ENCODE measurements around the gene TWSG1. TPM values are rescaled to one million over a fixed set of nuclear protein-coding genes. Genes with fewer than 3 reads are reported as not detected.

TWSG1 gene
- total RNA-seq, 1 experiment from 2014 or later: 19.3 TPM

DNA sequence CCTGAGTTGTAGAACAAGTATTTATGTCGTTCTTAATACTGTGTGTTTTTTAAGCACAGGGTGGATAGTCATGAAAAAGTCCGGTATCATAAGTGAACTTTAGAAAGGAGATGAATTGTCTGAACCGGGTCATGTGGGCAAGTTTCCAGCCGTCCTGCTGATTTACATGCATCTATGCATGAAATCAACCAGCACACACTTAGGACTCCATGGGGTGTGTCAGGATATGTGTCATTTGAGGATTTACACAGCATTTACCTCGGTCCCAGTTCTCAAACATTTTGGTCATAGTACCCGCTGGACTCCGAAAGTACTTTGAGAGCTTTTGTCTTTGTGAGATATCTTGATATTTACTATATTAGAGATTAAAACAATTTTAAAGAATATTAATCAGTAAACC is 47.5 kb upstream of the TWSG1 start (continued):
- TF ChIP-seq, protein P1, sequence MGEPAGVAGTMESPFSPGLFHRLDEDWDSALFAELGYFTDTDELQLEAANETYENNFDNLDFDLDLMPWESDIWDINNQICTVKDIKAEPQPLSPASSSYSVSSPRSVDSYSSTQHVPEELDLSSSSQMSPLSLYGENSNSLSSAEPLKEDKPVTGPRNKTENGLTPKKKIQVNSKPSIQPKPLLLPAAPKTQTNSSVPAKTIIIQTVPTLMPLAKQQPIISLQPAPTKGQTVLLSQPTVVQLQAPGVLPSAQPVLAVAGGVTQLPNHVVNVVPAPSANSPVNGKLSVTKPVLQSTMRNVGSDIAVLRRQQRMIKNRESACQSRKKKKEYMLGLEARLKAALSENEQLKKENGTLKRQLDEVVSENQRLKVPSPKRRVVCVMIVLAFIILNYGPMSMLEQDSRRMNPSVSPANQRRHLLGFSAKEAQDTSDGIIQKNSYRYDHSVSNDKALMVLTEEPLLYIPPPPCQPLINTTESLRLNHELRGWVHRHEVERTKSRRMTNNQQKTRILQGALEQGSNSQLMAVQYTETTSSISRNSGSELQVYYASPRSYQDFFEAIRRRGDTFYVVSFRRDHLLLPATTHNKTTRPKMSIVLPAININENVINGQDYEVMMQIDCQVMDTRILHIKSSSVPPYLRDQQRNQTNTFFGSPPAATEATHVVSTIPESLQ (CRISPR knock-in tag; IDR thresholded peaks at IDR 0.05): no peak
- no peak for TF ChIP-seq PRRX2 (CRISPR knock-in tag; IDR thresholded peaks at IDR 0.05)

DNA sequence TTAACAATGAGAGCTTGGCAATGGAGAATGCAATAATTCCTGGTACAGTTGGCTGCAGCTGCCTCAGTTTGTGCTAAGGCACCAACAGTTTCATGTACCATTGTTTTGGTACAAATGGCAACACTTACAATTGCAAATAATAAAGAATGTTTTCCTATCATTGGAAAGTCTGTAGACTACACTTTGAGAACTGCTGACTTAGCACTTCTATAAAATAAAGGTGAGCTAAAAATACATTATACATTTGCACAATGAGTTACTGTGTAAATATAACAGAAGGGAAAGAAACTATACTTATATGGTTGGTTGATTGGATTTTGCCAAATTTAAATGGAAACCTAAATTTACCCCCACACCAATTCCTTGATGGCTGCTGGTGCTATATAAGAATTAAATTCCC is 44.9 kb upstream of the TWSG1 start:
- Mint-ChIP-seq H3K36me3 (peaks cover 51% of the 10 kb centered on the region), H3K4me3 (no peak overlapping the region), H3K9me3 (peaks cover 52% of the 10 kb centered on the region), H3K27me3 (ENCODE audit: low read depth) (no peaks in the 10 kb centered on the region), H3K27ac (no peak overlapping the region), H3K4me1 (peaks cover 7% of the 10 kb centered on the region)
- TF ChIP-seq, protein P2, sequence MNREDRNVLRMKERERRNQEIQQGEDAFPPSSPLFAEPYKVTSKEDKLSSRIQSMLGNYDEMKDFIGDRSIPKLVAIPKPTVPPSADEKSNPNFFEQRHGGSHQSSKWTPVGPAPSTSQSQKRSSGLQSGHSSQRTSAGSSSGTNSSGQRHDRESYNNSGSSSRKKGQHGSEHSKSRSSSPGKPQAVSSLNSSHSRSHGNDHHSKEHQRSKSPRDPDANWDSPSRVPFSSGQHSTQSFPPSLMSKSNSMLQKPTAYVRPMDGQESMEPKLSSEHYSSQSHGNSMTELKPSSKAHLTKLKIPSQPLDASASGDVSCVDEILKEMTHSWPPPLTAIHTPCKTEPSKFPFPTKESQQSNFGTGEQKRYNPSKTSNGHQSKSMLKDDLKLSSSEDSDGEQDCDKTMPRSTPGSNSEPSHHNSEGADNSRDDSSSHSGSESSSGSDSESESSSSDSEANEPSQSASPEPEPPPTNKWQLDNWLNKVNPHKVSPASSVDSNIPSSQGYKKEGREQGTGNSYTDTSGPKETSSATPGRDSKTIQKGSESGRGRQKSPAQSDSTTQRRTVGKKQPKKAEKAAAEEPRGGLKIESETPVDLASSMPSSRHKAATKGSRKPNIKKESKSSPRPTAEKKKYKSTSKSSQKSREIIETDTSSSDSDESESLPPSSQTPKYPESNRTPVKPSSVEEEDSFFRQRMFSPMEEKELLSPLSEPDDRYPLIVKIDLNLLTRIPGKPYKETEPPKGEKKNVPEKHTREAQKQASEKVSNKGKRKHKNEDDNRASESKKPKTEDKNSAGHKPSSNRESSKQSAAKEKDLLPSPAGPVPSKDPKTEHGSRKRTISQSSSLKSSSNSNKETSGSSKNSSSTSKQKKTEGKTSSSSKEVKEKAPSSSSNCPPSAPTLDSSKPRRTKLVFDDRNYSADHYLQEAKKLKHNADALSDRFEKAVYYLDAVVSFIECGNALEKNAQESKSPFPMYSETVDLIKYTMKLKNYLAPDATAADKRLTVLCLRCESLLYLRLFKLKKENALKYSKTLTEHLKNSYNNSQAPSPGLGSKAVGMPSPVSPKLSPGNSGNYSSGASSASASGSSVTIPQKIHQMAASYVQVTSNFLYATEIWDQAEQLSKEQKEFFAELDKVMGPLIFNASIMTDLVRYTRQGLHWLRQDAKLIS (CRISPR knock-in tag; IDR thresholded peaks at IDR 0.05; ENCODE audit: borderline replicate concordance): no peak
- no peak for TF ChIP-seq NFE2L1 (CRISPR knock-in tag; IDR thresholded peaks at IDR 0.05)
- no peak for DNase-seq (ENCODE audit: low spot score)
- POLR2A ChIA-PET: no interaction called here
- CTCF ChIA-PET: no interaction called here
- no peak for ATAC-seq

DNA sequence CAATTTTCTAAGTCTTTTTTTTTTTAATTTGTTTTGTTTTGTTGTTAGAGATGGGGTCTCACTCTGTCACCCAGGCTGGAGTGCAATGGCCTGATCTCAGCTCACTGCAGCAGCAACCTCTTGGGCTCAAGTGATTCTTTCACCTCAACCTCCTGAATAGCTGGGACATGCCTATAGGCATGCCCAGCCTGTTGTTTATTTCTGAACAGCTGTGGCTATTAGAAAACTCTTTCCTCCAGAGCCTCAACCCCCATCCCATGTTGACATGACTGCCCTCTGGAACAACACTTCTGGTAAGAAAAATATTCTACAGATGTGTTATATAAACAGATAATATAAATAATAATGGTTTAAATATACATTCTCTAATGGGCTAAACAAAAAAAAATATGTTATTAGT is 44.4 kb upstream of the TWSG1 start:
- no peak for TF ChIP-seq ZNF263 (CRISPR knock-in tag; IDR thresholded peaks at IDR 0.05; ENCODE audit: low read depth)
- TF ChIP-seq FOXP1 (CRISPR knock-in tag; IDR thresholded peaks at IDR 0.05; ENCODE audit: borderline replicate concordance): no peak
- no peak for TF ChIP-seq ZNF671 (CRISPR knock-in tag; IDR thresholded peaks at IDR 0.05)
- TF ChIP-seq, protein P3, sequence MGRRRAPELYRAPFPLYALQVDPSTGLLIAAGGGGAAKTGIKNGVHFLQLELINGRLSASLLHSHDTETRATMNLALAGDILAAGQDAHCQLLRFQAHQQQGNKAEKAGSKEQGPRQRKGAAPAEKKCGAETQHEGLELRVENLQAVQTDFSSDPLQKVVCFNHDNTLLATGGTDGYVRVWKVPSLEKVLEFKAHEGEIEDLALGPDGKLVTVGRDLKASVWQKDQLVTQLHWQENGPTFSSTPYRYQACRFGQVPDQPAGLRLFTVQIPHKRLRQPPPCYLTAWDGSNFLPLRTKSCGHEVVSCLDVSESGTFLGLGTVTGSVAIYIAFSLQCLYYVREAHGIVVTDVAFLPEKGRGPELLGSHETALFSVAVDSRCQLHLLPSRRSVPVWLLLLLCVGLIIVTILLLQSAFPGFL (CRISPR knock-in tag; IDR thresholded peaks at IDR 0.05; ENCODE audit: borderline replicate concordance): no peak
- TF ChIP-seq ELF4 (CRISPR knock-in tag; IDR thresholded peaks at IDR 0.05; ENCODE audit: low read depth): no peak
- no peak for TF ChIP-seq NFYB (CRISPR knock-in tag; conservative IDR thresholded peaks at IDR 0.05; ENCODE audit: low read depth)
- no peak for TF ChIP-seq ZNF219 (CRISPR knock-in tag; IDR thresholded peaks at IDR 0.05; ENCODE audit: borderline replicate concordance)
- no peak for TF ChIP-seq NR1H2 (CRISPR knock-in tag; IDR thresholded peaks at IDR 0.05)
- TF ChIP-seq GRHL2 (CRISPR knock-in tag; IDR thresholded peaks at IDR 0.05; ENCODE audit: insufficient replicate concordance, severe bottlenecking): no peak
- no peak for DNase-seq (ENCODE audit: low spot score)
- Mint-ChIP-seq H3K27me3 (ENCODE audit: low read depth) (no peaks in the 10 kb centered on the region), H3K36me3 (peaks cover 55% of the 10 kb centered on the region), H3K4me3 (no peak overlapping the region), H3K27ac (no peak overlapping the region), H3K9me3 (peaks cover 56% of the 10 kb centered on the region), H3K4me1 (peaks cover 7% of the 10 kb centered on the region)
- ATAC-seq: no peak
- CTCF ChIA-PET: no interaction called here
- POLR2A ChIA-PET: no interaction called here

DNA sequence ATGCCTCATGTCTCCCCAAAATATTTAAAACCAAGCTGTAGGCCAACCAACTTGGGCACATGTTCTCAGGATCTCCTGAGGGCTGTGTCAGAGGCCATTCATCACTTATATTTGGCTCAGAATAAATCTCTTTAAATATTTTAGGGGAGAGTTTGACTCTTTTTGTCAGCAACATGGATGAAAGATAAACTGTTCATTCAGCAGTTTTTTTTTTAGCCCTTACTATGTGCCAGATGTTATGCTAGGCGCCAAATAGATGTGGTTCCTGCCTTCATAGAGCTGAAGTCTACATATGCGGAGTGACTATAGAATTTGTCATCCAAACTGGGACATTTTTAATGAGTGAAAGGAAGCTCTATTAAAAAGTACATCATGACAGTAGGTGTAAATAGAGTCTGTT is 42.5 kb upstream of the TWSG1 start:
- H3K36me3 Mint-ChIP-seq: peaks cover 61% of the 10 kb centered on the region
- H3K27ac Mint-ChIP-seq: no peak overlapping the region
- H3K9me3 Mint-ChIP-seq: peaks cover 61% of the 10 kb centered on the region

More for the DNA sequence above, 42.5 kb upstream of the TWSG1 start:
- H3K4me1 Mint-ChIP-seq: peaks cover under 1% of the 10 kb centered on the region
- POLR2A ChIA-PET: no interaction called here
- CTCF ChIA-PET: no interaction called here
- H3K4me3 Mint-ChIP-seq: no peak overlapping the region
- ATAC-seq (no peak), DNase-seq (ENCODE audit: low spot score) (no peak)
- TF ChIP-seq, protein P4, sequence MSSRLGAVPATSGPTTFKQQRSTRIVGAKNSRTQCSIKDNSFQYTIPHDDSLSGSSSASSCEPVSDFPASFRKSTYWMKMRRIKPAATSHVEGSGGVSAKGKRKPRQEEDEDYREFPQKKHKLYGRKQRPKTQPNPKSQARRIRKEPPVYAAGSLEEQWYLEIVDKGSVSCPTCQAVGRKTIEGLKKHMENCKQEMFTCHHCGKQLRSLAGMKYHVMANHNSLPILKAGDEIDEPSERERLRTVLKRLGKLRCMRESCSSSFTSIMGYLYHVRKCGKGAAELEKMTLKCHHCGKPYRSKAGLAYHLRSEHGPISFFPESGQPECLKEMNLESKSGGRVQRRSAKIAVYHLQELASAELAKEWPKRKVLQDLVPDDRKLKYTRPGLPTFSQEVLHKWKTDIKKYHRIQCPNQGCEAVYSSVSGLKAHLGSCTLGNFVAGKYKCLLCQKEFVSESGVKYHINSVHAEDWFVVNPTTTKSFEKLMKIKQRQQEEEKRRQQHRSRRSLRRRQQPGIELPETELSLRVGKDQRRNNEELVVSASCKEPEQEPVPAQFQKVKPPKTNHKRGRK (CRISPR knock-in tag; IDR thresholded peaks at IDR 0.05; ENCODE audit: borderline replicate concordance): no peak
- no peak for TF ChIP-seq JUN (CRISPR knock-in tag; IDR thresholded peaks at IDR 0.05)
- H3K27me3 Mint-ChIP-seq (ENCODE audit: low read depth): no peaks in the 10 kb centered on the region
